Upper lobe of left lung (tissue), 6 donors: ENCODE results near the gene DNAH9. TPM values are rescaled to one million over a fixed set of nuclear protein-coding genes. Genes with fewer than 3 reads are reported as not detected.
"Not testable (repeated sequence)": the region's sequence is repeated elsewhere in the genome, so short reads cannot be mapped to it uniquely, and the experiment has no call there.

Source experiments
- ATAC-seq, 2 donors: fragments of 200-7000 bp; cut with Tn5 transposase; one replicate each; pipeline ENCODE4 v1.9.1; 2022; ENCODE audit warnings: mild to moderate bottlenecking in 2 of 2, moderate library complexity in 2 of 2; ENCODE audit not compliant: low FRiP score in 2 of 2
- DNase-seq, 2 donors: peaks; one replicate each; pipeline ENCODE4 v3.0.0-alpha.2; 2019 to 2020
- H3K27ac ChIP-seq, 4 donors: fragments of 200-600 bp; sonication (generic); one replicate each; pipeline ENCODE4 v1.5.1; 2016 to 2019
- H3K27me3 ChIP-seq, 4 donors: fragments of 200-600 bp; sonication (generic); one replicate each; pipeline ENCODE4 v1.5.1; 2017 to 2019
- H3K36me3 ChIP-seq, 4 donors: fragments of 200-600 bp; sonication (generic); one replicate each; pipeline ENCODE4 v1.5.1; 2016 to 2019
- H3K4me1 ChIP-seq, 4 donors: fragments of 200-600 bp; sonication (generic); one replicate each; pipeline ENCODE4 v1.5.1; 2018 to 2019
- H3K4me3 ChIP-seq, 4 donors: fragments of 200-600 bp; sonication (generic); one replicate each; pipeline ENCODE4 v1.5.1; 2017 to 2019; ENCODE audit warnings: mild to moderate bottlenecking in 2 of 4, moderate library complexity in 1 of 4
- H3K9me3 ChIP-seq, 4 donors: fragments of 200-600 bp; sonication (generic); one replicate each; pipeline ENCODE4 v1.5.1; 2018 to 2019
- EP300 ChIP-seq, 4 donors: sonication (generic); formaldehyde crosslinking; IDR thresholded peaks; one replicate each; pipeline ENCODE4 v1.5.1; 2017; ENCODE audit warnings: antibody characterized with exemption in 4 of 4, control low read depth in 2 of 4
- POLR2A ChIP-seq, 4 donors: fragments of 450-650 bp; IDR thresholded peaks; one replicate each; pipeline ENCODE4 v1.5.1; 2016 to 2017; ENCODE audit warnings: antibody characterized with exemption in 4 of 4, mild to moderate bottlenecking in 2 of 4
- POLR2AphosphoS5 ChIP-seq, 2 donors: sonication (generic); formaldehyde crosslinking; IDR thresholded peaks; one replicate each; pipeline ENCODE4 v1.5.1; 2017; ENCODE audit warnings: antibody characterized with exemption in 2 of 2
- WGBS, 2 donors: methylation state at CpG; one replicate each; pipeline ENCODE4 v1.1.5; 2017 to 2018; 5-methylcytosine and 5-hydroxymethylcytosine counted together
- total RNA-seq, 6 donors: library from RNA; depleted of rRNA in 4 of 6; stranded (reverse); fragments of >200 nt in 4 of 6; gene quantifications; one replicate each; pipeline versions ENCODE4 v1.1.0 to v1.2.1, GENCODE V29; 2016 to 2021
- TF ChIP-seq, protein P1 (sequence below), 6 experiments: fragments of 450-650 bp in 4 of 6; fragments of 200-600 bp in 2 of 6; sonication (generic) in 2 of 6; IDR thresholded peaks; one replicate each; pipeline ENCODE4 v1.5.1; 2016 to 2019; ENCODE audit warnings: antibody characterized with exemption in 6 of 6
- donor health status: DM: no; HTN: no; CAD: no; lungs with moderate emphysema.
- donor health status: DM: no; HTN: yes; CAD: no; lungs with severe emphysema.

DNAH9 gene
- total RNA-seq, 6 donors from 2014 or later, result 0.92 to 42.6 (median 14.8) TPM

DNA sequence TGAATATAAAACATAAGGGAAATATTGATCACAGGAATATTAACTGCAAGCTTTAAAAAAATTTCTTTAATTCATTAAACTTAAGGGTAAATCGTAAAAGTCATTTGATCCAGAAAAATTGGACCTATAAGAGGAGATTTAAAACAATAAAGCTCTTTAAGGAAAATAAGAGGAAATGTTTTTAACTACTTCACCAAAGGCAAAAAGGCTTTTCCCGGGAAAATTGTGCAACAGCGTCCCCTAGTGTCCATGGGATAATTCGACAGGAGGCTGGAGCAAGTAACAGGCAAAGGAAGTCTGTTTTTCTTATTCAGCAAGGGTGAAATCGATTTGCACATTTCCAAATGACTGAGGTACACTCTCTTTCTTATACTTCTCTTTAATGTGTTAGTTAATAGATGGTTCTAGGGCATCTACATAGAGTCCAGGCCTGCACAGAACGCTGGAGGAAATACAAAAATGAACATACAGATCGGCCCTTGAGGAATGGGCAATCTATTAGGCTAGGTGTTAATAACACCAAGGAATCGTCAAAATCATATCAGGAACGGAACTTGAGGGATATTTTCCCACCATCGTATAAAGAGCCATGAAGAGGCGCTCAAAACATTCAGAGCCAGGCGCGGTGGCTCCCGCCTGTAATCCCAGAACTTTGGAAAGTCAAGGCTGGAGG, 337.6 kb downstream of the DNAH9 start:
- H3K27ac ChIP-seq, result no peak overlapping the region
- H3K27me3 ChIP-seq, result no peaks in the 10 kb centered on the region
- DNase-seq (no peak), ATAC-seq (no peak)
- WGBS, 2 donors, result 38 to 40% methylated on average over 14 of the region's 14 CpGs
- H3K36me3 ChIP-seq, result no peaks in the 10 kb centered on the region
- H3K9me3 ChIP-seq, result no peaks in the 10 kb centered on the region
- no peaks in the 10 kb centered on the region for H3K4me1 ChIP-seq
- TF ChIP-seq, protein P1, sequence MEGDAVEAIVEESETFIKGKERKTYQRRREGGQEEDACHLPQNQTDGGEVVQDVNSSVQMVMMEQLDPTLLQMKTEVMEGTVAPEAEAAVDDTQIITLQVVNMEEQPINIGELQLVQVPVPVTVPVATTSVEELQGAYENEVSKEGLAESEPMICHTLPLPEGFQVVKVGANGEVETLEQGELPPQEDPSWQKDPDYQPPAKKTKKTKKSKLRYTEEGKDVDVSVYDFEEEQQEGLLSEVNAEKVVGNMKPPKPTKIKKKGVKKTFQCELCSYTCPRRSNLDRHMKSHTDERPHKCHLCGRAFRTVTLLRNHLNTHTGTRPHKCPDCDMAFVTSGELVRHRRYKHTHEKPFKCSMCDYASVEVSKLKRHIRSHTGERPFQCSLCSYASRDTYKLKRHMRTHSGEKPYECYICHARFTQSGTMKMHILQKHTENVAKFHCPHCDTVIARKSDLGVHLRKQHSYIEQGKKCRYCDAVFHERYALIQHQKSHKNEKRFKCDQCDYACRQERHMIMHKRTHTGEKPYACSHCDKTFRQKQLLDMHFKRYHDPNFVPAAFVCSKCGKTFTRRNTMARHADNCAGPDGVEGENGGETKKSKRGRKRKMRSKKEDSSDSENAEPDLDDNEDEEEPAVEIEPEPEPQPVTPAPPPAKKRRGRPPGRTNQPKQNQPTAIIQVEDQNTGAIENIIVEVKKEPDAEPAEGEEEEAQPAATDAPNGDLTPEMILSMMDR (IDR thresholded peaks at IDR 0.05), result peak; percentile 35 to 79 (median 70)
- TF ChIP-seq EP300 (IDR thresholded peaks at IDR 0.05) (no peak), POLR2A (IDR thresholded peaks at IDR 0.05) (no peak), POLR2AphosphoS5 (IDR thresholded peaks at IDR 0.05) (no peak)
- no peak overlapping the region for H3K4me3 ChIP-seq

DNA sequence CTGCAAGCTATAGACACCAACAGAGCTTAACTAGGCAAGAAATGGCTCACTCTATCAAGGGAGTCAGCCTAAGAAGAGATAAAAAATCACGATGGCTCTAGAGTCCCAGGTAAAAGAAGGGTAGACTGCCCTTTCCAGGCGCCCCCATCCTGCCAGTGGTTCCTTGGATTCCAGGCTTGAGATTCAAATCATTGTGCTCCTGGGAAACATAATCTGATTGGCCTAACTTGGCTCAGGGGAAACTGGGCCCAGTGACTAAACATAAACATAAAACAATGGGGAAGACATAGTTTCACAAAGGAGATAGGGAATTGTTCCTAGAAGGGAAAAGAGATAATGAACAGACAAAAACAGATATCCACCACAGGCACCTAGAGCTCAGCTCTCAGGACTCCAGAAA, 342.6 kb downstream of the DNAH9 start:
- no peak for DNase-seq
- no peak for TF ChIP-seq POLR2A (IDR thresholded peaks at IDR 0.05)
- no peak for TF ChIP-seq POLR2AphosphoS5 (IDR thresholded peaks at IDR 0.05)
- TF ChIP-seq, protein P1 (IDR thresholded peaks at IDR 0.05), result no peak
- TF ChIP-seq EP300 (IDR thresholded peaks at IDR 0.05), result no peak
- H3K4me3 ChIP-seq, result no peak overlapping the region
- H3K27ac ChIP-seq, result no peak overlapping the region
- H3K9me3 ChIP-seq, result no peaks in the 10 kb centered on the region
- no peaks in the 10 kb centered on the region for H3K36me3 ChIP-seq
- no peaks in the 10 kb centered on the region for H3K4me1 ChIP-seq
- WGBS, 2 donors, result 58 to 59% methylated on average over 2 of the region's 2 CpGs
- H3K27me3 ChIP-seq, result no peaks in the 10 kb centered on the region
- ATAC-seq, result no peak

DNA sequence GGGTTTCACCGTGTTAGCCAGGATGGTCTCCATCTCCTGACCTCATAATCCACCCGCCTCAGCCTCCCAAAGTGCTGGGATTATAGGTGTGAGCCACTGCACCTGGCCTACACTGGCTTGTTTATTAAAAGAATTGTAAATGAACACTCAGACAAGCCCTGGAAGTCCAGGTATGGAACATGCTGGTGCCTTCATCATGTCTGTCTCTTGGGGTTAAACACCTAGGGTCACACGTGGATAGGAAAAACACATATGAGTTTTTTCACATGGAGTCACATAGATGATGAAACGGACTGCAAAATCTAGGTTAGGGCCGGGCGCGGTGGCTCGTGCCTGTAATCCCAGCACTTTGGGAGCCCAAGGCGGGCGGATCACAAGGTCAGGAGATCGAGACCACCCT, 344.8 kb downstream of the DNAH9 start:
- not testable (repeated sequence) for H3K27me3 ChIP-seq, H3K4me1 ChIP-seq, H3K27ac ChIP-seq, ATAC-seq, H3K36me3 ChIP-seq, H3K9me3 ChIP-seq, H3K4me3 ChIP-seq
- 94 to 95% methylated on average over 11 of the region's 11 CpGs for WGBS, 2 donors
- DNase-seq, result peak in 1 of 2 donors; percentile 20

DNA sequence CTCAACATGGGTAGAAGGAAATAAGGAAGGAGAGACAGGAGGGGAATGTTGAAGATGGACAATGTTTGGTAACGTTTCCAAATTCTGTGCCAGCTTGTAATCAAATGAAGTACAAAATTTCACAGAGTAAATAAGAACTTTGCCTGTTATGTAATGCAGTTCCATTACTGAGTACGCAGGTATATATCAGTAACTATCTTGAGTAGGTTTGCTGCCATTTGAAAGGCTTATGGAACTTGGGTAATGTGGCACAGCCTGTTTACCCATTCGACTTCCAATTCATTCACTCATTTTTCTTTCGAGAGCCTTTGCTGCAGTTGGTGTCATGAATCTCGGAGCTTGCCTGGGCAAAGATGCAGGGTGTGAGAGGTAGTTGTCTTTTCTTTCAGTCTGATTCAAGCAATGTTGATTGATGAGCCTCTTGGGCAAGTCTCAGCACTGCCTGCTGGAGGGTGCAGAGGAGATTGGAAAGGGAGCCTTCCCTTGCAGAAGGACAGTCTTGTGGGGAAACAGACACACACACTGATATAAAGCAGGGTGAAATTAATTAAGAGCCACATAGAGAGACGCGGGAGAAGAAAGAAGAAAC, 345.6 kb downstream of the DNAH9 start:
- H3K4me3 ChIP-seq, result no peak overlapping the region
- H3K9me3 ChIP-seq, result no peaks in the 10 kb centered on the region
- peaks cover 0 to 6% (median 0%) of the 10 kb centered on the region in 4 donors for H3K4me1 ChIP-seq
- no peaks in the 10 kb centered on the region for H3K27me3 ChIP-seq
- no peak for DNase-seq
- ATAC-seq, result no peak
- H3K27ac ChIP-seq, result no peak overlapping the region
- no peaks in the 10 kb centered on the region for H3K36me3 ChIP-seq
- WGBS, 2 donors, result 73 to 75% methylated on average over 7 of the region's 7 CpGs
- no peak for TF ChIP-seq POLR2A (IDR thresholded peaks at IDR 0.05)
- TF ChIP-seq POLR2AphosphoS5 (IDR thresholded peaks at IDR 0.05), result no peak
- no peak for TF ChIP-seq EP300 (IDR thresholded peaks at IDR 0.05)
- TF ChIP-seq, protein P1 (IDR thresholded peaks at IDR 0.05), result no peak

DNA sequence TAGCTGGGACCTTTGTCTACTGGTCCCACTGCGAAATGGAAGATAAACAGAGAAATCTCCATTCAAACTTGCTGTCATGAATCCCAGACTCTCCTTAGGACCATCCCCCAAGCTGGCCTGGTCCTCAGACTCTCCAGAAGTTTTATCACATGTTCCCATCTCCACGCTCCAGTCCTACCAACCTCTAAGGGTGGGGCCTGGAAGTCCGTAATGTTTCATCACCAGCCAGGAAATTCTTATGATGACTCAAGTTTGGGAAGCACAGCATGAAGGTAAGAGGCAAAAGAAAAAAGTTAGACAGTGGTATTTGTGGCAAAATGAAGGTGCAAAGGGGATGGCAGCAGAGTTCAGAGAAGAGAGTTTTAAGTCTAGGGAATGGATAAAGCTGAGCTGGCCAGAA, 346.3 kb downstream of the DNAH9 start:
- DNase-seq, result no peak
- WGBS, 2 donors, result 62 to 65% methylated on average over 3 of the region's 3 CpGs
- ATAC-seq, result no peak
- Histone ChIP-seq H3K36me3 (no peaks in the 10 kb centered on the region), H3K27ac (no peak overlapping the region), H3K27me3 (no peaks in the 10 kb centered on the region), H3K4me1 (peaks cover 0 to 9% (median 0%) of the 10 kb centered on the region in 4 donors), H3K9me3 (no peaks in the 10 kb centered on the region), H3K4me3 (no peak overlapping the region)
- TF ChIP-seq POLR2A (IDR thresholded peaks at IDR 0.05), result no peak
- TF ChIP-seq POLR2AphosphoS5 (IDR thresholded peaks at IDR 0.05), result no peak

DNA sequence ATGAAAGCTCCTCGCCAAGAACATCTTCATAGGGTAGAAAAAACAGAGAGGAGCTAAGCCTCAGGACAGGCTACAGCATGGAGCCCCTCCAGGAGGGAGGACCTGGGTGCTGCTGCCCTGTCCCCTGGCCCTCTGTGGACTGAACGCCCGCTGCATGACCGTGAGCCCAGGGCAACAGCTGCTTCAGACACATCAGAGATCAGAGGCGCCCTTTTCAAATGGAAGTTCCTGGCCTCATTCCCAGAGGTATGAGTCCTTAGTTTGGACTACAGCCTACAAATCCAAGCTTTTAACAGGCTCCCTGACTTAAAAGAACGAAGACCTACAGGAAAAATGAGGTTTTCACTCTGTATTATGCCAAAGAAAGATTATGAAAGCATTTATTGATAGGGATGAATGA, 350.5 kb downstream of the DNAH9 start:
- ATAC-seq (peak; percentile 35 to 74), DNase-seq (peak; percentile 26 to 27)
- no peak for TF ChIP-seq POLR2AphosphoS5 (IDR thresholded peaks at IDR 0.05)
- no peak for TF ChIP-seq EP300 (IDR thresholded peaks at IDR 0.05)
- TF ChIP-seq POLR2A (IDR thresholded peaks at IDR 0.05), result no peak
- TF ChIP-seq, protein P1 (IDR thresholded peaks at IDR 0.05), result no peak
- no peak overlapping the region for H3K4me3 ChIP-seq
- WGBS, 2 donors, result 44 to 46% methylated on average over 6 of the region's 6 CpGs
- H3K4me1 ChIP-seq, result peaks cover 0 to 9% (median 0%) of the 10 kb centered on the region in 4 donors
- H3K36me3 ChIP-seq, result no peaks in the 10 kb centered on the region
- peaks cover 0 to 12% (median 3%) of the 10 kb centered on the region in 4 donors for H3K9me3 ChIP-seq
- H3K27ac ChIP-seq, result no peak overlapping the region
- H3K27me3 ChIP-seq, result no peaks in the 10 kb centered on the region

DNA sequence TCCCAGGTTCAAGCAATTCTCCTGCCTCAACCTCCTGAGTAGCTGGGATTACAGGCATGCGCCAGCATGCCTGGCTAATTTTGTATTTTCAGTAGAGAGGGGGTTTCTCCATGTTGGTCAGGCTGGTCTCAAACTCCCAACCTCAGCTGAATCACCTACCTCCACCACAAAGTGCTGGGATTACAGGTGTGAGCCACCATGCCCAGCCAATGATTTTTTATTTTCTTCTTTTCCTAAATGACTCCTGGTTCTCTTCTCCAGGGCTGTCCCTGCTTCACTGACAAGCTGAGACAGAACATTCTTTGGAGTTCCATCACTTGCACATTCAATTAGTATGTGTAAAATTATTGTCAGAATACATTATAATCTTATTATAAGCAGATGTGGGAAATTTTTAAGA, 351.3 kb downstream of the DNAH9 start:
- H3K4me1 ChIP-seq, ATAC-seq, H3K4me3 ChIP-seq, H3K27me3 ChIP-seq, H3K27ac ChIP-seq, H3K36me3 ChIP-seq, DNase-seq: not testable (repeated sequence)
- H3K9me3 ChIP-seq, result peaks cover 0 to 20% (median 6%) of the 10 kb centered on the region in 4 donors
- WGBS, 2 donors, result 60 to 73% methylated on average over 1 of the region's 1 CpG
